Measurements from ENCODE around the gene USHBP1.

USHBP1 gene

DNA sequence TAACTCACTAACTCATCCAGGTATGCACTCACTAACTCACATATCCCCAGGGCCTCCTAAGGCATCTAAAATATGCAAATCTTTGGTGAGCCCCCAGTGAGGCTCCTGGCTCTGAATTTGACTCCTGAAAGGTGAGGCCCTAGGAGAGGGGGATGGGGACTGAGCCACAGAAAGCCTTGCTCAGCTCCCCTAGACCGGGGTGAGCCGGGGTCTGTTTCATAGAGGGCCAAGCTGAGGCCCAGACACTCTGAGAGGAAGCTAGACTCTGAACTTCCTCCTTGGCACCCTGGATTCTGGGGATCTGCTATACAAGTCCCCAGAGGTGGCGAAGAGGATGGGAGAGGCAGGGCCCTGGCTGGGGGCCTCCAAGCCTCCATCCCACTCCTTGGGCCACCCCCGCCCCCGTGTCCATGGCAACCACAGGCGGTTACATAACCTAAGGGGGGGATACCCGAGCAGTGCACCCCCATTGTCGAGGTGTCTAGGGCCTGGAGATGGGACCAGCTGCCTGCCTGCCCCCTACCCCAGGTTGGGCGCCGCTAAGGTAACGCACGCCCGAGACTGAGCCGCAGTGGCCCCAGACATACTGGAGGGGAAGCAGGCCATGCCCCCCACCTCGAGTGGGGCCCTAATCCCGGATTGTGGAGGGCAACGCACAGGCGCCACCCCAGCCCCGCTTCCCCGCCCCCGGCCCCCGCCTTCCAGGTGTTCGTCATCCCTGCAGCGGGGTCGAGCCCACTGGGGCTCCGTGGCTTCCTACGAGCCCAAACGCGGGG lies 38.0 kb upstream of the USHBP1 start:
- Histone ChIP-seq H3K79me2 (ENCODE audit: insufficient read depth, low read length) (peaks cover 8% of the 10 kb centered on the region; the same call in 1 of the 2 replicates), H3K27ac (ENCODE audit: low read depth, low read length) (peak overlapping the region; percentile 71), H3K9me2 (replicated peaks; ENCODE audit: insufficient read depth, low read length) (no peaks in the 10 kb centered on the region), H3K4me2 (ENCODE audit: low read depth, low read length, poor library complexity, severe bottlenecking) (peak overlapping the region; percentile 85), H3K9ac (ENCODE audit: low read length) (peak overlapping the region; percentile 76), H3F3A (ENCODE audit: insufficient read depth) (peaks cover 25% of the 10 kb centered on the region), H3K9me3 (ENCODE audit: insufficient read depth, low read length) (no peaks in the 10 kb centered on the region), H2AFZ (ENCODE audit: low read depth, low read length, severe bottlenecking) (peak overlapping the region; percentile 72), H3K27me3 (ENCODE audit: low read length) (no peaks in the 10 kb centered on the region), H3K36me3 (ENCODE audit: low read length) (peaks cover 4% of the 10 kb centered on the region; the same call in 1 of the 2 replicates), H3K4me3 (ENCODE audit: insufficient read depth, low read length, poor library complexity, severe bottlenecking) (peak overlapping the region; percentile 79), H4K20me1 (ENCODE audit: low read depth, low read length) (no peaks in the 10 kb centered on the region)
- TF ChIP-seq, protein P1, sequence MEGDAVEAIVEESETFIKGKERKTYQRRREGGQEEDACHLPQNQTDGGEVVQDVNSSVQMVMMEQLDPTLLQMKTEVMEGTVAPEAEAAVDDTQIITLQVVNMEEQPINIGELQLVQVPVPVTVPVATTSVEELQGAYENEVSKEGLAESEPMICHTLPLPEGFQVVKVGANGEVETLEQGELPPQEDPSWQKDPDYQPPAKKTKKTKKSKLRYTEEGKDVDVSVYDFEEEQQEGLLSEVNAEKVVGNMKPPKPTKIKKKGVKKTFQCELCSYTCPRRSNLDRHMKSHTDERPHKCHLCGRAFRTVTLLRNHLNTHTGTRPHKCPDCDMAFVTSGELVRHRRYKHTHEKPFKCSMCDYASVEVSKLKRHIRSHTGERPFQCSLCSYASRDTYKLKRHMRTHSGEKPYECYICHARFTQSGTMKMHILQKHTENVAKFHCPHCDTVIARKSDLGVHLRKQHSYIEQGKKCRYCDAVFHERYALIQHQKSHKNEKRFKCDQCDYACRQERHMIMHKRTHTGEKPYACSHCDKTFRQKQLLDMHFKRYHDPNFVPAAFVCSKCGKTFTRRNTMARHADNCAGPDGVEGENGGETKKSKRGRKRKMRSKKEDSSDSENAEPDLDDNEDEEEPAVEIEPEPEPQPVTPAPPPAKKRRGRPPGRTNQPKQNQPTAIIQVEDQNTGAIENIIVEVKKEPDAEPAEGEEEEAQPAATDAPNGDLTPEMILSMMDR (IDR thresholded peaks at IDR 0.05; ENCODE audit: insufficient read depth, low read length, poor library complexity, severe bottlenecking) = no peak
- no peak for TF ChIP-seq EZH2phosphoT487 (conservative IDR thresholded peaks at IDR 0.05; ENCODE audit: low read length)

DNA sequence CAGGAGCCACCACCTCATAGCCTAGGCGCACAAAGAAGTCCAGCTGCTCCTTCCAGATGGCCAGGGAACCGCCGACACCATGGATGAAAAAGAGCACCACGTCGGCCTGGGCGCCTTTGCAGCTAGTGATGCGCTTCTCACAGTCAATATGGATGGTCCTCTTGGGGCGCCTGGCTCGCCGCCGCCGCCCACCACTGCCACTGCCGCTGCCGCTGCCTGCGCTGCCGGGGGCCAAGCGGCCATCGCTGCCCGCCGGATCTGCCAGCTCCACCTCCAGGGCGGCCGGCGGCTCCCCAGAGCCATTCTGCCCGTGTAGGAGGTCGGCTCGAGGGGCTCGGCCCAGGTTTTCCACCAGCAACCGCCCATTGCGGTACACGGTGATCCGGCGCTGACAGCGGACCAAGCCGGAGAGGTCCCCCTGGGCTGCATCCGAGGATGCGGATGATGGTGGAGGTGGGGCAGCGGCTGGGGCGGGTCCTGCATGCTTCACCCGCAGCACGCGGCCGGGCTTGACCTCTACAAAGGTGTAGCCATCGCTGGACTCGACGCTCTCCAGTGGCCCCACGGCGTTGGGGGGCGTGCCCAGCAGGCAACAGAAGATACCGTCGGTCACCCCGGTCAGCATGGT lies 36.6 kb upstream of the USHBP1 start:
- no peak overlapping the region for H3K9ac ChIP-seq (ENCODE audit: low read length)
- H4K20me1 ChIP-seq (ENCODE audit: low read depth, low read length) = no peaks in the 10 kb centered on the region
- H3F3A ChIP-seq (ENCODE audit: insufficient read depth) = peaks cover 25% of the 10 kb centered on the region
- H2AFZ ChIP-seq (ENCODE audit: low read depth, low read length, severe bottlenecking) = no peak overlapping the region
- no peaks in the 10 kb centered on the region; the same call in 1 of the 2 replicates for H3K79me2 ChIP-seq (ENCODE audit: insufficient read depth, low read length)
- H3K9me3 ChIP-seq (ENCODE audit: insufficient read depth, low read length) = no peaks in the 10 kb centered on the region
- H3K4me3 ChIP-seq (ENCODE audit: insufficient read depth, low read length, poor library complexity, severe bottlenecking) = no peak overlapping the region
- H3K9me2 ChIP-seq (replicated peaks; ENCODE audit: insufficient read depth, low read length) = no peaks in the 10 kb centered on the region
- TF ChIP-seq, protein P1 (IDR thresholded peaks at IDR 0.05; ENCODE audit: insufficient read depth, low read length, poor library complexity, severe bottlenecking) = no peak
- no peak for TF ChIP-seq EZH2phosphoT487 (conservative IDR thresholded peaks at IDR 0.05; ENCODE audit: low read length)
- H3K4me2 ChIP-seq (ENCODE audit: low read depth, low read length, poor library complexity, severe bottlenecking) = no peak overlapping the region
- H3K27me3 ChIP-seq (ENCODE audit: low read length) = no peaks in the 10 kb centered on the region
- peaks cover 4% of the 10 kb centered on the region; the same call in 1 of the 2 replicates for H3K36me3 ChIP-seq (ENCODE audit: low read length)
- H3K27ac ChIP-seq (ENCODE audit: low read depth, low read length) = no peak overlapping the region

DNA sequence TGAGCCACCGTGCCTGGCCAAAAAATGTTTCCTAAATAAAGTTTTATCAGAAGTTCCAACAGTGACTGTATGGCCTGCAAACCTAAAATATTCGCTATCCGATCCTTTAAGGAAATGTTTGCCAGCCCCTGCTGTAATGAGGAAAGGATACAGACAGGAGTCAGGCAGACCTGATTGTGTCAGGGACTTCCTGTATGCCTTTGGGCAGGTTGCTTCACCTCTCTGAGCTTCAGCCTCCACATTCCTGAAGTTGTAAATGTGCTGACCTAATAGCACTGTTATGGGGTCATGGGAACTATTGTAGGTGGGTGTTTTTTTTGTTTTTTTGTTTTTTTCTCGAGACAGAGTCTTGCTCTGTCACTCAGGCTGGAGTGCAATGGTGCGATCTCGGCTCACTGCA lies 32.4 kb upstream of the USHBP1 start:
- Histone ChIP-seq H3K9ac (ENCODE audit: low read length) (no peak overlapping the region), H3K9me3 (ENCODE audit: insufficient read depth, low read length) (no peaks in the 10 kb centered on the region), H4K20me1 (ENCODE audit: low read depth, low read length) (no peaks in the 10 kb centered on the region), H3K9me2 (replicated peaks; ENCODE audit: insufficient read depth, low read length) (no peaks in the 10 kb centered on the region), H3K4me2 (ENCODE audit: low read depth, low read length, poor library complexity, severe bottlenecking) (no peak overlapping the region), H2AFZ (ENCODE audit: low read depth, low read length, severe bottlenecking) (no peak overlapping the region), H3K36me3 (ENCODE audit: low read length) (peaks cover 4% of the 10 kb centered on the region; the same call in 1 of the 2 replicates), H3K27me3 (ENCODE audit: low read length) (no peaks in the 10 kb centered on the region), H3K27ac (ENCODE audit: low read depth, low read length) (no peak overlapping the region), H3K4me3 (ENCODE audit: insufficient read depth, low read length, poor library complexity, severe bottlenecking) (no peak overlapping the region), H3F3A (ENCODE audit: insufficient read depth) (peaks cover 1% of the 10 kb centered on the region; the same call in 1 of the 2 replicates), H3K79me2 (ENCODE audit: insufficient read depth, low read length) (peaks cover 4% of the 10 kb centered on the region)
- TF ChIP-seq EZH2phosphoT487 (conservative IDR thresholded peaks at IDR 0.05; ENCODE audit: low read length) = no peak
- TF ChIP-seq, protein P1 (IDR thresholded peaks at IDR 0.05; ENCODE audit: insufficient read depth, low read length, poor library complexity, severe bottlenecking) = no peak
